ENCODE measurements around the gene DNAJC9.

- TF ChIP-seq CTCF (conservative IDR thresholded peaks at IDR 0.05; ENCODE audit: low read depth, low read length) (no peak), EZH2 (IDR thresholded peaks at IDR 0.05; ENCODE audit: low read length, unreplicated experiment) (no peak), EZH2phosphoT487 (IDR thresholded peaks at IDR 0.05; ENCODE audit: borderline replicate concordance, low read length) (no peak)
These were observed 15.2 kb upstream of the DNAJC9 start for GRCh38 chr10:73262105-73262730.

Data from PC-3 (cell line).